Large intestine (tissue), 3 donors: ENCODE results near the gene UROS. TPM values are rescaled to one million over a fixed set of nuclear protein-coding genes. Genes with fewer than 3 reads are reported as not detected.

Source experiments
- DNase-seq, 2 donors: peaks; one replicate each; pipeline versions ENCODE4 v3.0.0 to v3.0.0-alpha.2; 2013
- H3K27ac ChIP-seq: one replicate; pipeline ENCODE4 v1.5.1; 2013; ENCODE audit warnings: low read length
- H3K27me3 ChIP-seq: 2 replicates; pipeline ENCODE4 v1.6.1; 2013; ENCODE audit warnings: low read length; ENCODE audit not compliant: control insufficient read depth, insufficient read depth
- H3K36me3 ChIP-seq: 2 replicates; pipeline ENCODE4 v1.6.1; 2013; ENCODE audit warnings: low read length; ENCODE audit not compliant: control insufficient read depth, insufficient read depth
- H3K4me1 ChIP-seq: one replicate; pipeline ENCODE4 v1.6.1; 2013; ENCODE audit warnings: low read length; ENCODE audit not compliant: control insufficient read depth, insufficient read depth
- H3K4me3 ChIP-seq: one replicate; pipeline ENCODE4 v1.5.1; 2013; ENCODE audit warnings: low read length
- H3K9me3 ChIP-seq: one replicate; pipeline ENCODE4 v1.6.1; 2013; ENCODE audit warnings: mild to moderate bottlenecking, low read depth, low read length, moderate library complexity; ENCODE audit not compliant: control insufficient read depth
- WGBS: methylation state at CpG from one replicate; pipeline ENCODE4 v1.1.5; 2013; ENCODE audit warnings: low lambda C conversion rate; ENCODE audit not compliant: insufficient coverage; 5-methylcytosine and 5-hydroxymethylcytosine counted together
- polyA plus RNA-seq: library from polyadenylated mRNA; unstranded; fragments of 120-200 nt; gene quantifications from one replicate; pipeline ENCODE4 v1.2.1, GENCODE V29; 2013

UROS gene
- polyA plus RNA-seq, 1 donor: 47.8 TPM

DNA sequence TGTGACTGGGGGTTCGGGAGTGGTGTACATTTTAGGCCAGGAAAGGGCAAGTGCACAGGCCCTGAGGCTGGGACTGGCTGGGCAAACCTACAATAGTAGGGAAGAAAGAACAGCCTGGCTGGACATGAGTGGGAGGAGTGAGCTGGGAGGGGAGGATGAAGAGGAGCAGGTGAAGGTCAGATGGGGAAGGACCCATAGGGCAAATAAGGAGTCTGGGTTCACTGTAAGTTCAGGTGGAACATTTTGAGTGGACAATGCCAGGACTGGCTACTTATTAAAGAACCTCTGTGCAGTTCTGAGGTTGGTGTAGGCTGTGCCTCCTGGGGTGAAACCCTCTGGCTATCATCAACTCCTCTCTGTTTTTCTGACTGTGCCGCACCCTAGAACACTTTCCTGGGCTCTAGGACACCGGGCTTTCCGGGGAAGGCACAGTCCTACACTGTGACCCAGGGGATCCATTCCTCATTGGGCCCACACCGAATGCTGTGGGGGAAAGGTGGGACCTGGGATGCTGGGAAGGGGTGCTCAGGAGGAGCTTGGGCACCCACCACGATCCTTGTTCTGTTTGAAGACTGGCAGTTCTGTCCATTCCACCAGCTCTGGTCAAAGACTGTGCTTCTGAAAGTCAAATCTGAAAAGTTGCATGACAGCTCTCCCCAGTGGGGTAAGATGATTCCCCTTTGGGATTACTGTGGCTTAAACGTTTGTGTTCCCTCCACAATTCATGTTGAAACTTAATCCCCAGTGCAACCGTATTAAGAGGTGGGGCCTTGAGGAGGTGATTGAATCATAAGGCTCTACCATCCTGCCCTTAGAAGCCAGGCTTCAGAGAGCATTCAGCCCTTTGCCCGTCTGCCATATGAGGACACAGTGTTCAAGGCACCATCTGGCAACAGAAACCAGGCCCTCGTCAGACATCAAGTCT, 43.4 kb downstream of the UROS start:
- no CpG with 5 or more reads among the region's 10 CpGs for WGBS
- no peak overlapping the region for H3K27ac ChIP-seq
- H3K4me1 ChIP-seq: no peaks in the 10 kb centered on the region
- peaks cover 2% of the 10 kb centered on the region for H3K9me3 ChIP-seq
- no peak overlapping the region for H3K4me3 ChIP-seq
- H3K27me3 ChIP-seq: peaks cover 3% of the 10 kb centered on the region
- DNase-seq: no peak
- no peaks in the 10 kb centered on the region for H3K36me3 ChIP-seq

DNA sequence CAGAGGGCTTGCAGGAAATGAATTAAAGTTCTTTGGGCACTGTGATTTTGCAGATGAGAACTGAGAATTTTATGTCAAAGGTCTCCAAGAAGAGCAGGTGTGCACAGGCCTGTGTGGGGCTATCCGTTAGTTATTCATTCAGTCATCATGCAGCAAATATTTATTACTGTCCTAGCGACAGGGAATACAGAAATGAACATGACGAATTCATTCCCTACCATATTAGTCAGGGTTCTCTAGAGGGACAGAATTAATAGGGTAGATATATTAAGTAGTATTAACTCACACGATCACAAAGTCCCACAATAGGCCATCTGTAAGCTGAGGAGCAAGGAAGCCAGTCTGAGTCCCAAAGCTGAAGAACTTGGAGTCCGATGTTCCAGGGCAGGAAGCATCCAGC, 44.5 kb downstream of the UROS start:
- H3K27me3 ChIP-seq: peaks cover 9% of the 10 kb centered on the region
- no peak overlapping the region for H3K27ac ChIP-seq
- no peak overlapping the region for H3K4me3 ChIP-seq
- H3K4me1 ChIP-seq: no peaks in the 10 kb centered on the region
- no peak for DNase-seq
- WGBS: no CpG with 5 or more reads among the region's 5 CpGs
- H3K36me3 ChIP-seq: no peaks in the 10 kb centered on the region
- H3K9me3 ChIP-seq: peaks cover 4% of the 10 kb centered on the region

DNA sequence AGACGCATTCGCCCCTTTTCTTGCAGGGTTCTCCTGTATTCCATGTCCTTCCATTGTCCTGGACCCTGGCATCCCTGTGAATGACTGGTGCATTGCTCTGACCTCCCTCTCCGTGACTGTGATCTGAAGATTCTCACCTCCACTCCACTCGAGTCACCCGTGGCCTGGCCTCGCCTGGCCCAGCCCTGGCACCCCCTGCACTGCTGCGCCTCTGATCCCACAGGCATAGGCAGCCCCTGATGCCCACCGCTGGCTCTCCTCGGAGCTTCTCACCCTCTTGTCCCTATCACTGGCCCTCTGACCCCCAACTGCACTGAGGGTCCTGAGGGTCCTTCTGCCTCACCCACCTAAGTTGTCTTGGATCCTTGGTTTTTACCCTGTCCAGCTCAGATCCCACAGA, 45.3 kb downstream of the UROS start:
- DNase-seq: no peak
- no CpG with 5 or more reads among the region's 9 CpGs for WGBS
- H3K4me3 ChIP-seq: no peak overlapping the region
- H3K9me3 ChIP-seq: peaks cover 4% of the 10 kb centered on the region
- no peaks in the 10 kb centered on the region for H3K36me3 ChIP-seq
- H3K4me1 ChIP-seq: no peaks in the 10 kb centered on the region
- H3K27ac ChIP-seq: no peak overlapping the region
- peaks cover 11% of the 10 kb centered on the region for H3K27me3 ChIP-seq

- peaks cover 11% of the 10 kb centered on the region for H3K27me3 ChIP-seq
- DNase-seq: no peak
- no peak within 1 kb of the TSS for H3K27ac ChIP-seq
- no peaks in the 10 kb centered on the region for H3K36me3 ChIP-seq
- no peaks in the 10 kb centered on the region for H3K4me1 ChIP-seq
- peaks cover 4% of the 10 kb centered on the region for H3K9me3 ChIP-seq
- H3K4me3 ChIP-seq: no peak within 1 kb of the TSS
- WGBS: no CpG with 5 or more reads among the region's 26 CpGs
Measured at GRCh38 chr10:125775491-125776106, 47.5 kb downstream of the UROS start, which contains the start of gene MMP21. MMP21 (minus strand) TSS chr10:125775821; CDS start chr10:125775821, 0 bp downstream.

DNA sequence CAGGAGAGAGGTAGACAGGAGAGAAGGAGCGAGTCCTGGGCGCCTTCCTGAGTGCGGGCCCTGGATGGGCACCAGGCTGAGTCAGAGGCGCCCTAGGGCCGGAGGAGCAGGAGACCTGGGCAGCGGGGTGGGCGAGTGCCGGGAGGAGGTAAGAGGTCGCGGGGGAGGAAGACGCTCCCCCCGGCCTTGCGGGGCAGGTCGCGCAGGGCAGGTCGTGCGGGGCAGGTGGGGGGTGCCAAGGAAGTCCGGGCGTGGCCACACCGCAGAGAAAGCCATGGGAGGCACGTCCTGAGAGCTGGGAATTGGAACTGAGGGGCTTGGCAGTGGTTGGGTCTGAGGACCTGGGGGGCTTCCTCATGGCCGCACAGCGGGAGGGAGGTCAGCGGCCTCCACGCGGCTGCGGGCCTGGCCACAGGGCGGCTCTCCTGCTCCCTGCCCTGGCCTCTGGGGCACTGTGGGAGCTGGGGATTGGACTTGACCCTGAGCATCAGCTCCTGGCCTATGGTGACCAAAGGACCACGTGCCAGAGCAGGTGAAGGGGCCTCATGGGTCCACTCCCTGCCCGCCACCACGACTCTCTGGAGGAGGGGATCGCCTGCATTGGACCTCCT, 48.4 kb downstream of the UROS start:
- Histone ChIP-seq H3K4me1 (no peaks in the 10 kb centered on the region), H3K9me3 (peaks cover 4% of the 10 kb centered on the region), H3K27me3 (peaks cover 11% of the 10 kb centered on the region), H3K4me3 (no peak overlapping the region), H3K27ac (no peak overlapping the region), H3K36me3 (no peaks in the 10 kb centered on the region)
- WGBS: no CpG with 5 or more reads among the region's 32 CpGs
- no peak for DNase-seq

GRCh38 chr10:125773687-125774543, 49.1 kb downstream of the UROS start:
- no CpG with 5 or more reads among the region's 75 CpGs for WGBS

GRCh38 chr10:125772864-125773180, 50.2 kb downstream of the UROS start:
- Histone ChIP-seq H3K27ac (no peak overlapping the region), H3K36me3 (peaks cover 5% of the 10 kb centered on the region), H3K4me1 (no peaks in the 10 kb centered on the region), H3K9me3 (peaks cover 4% of the 10 kb centered on the region), H3K27me3 (peaks cover 11% of the 10 kb centered on the region), H3K4me3 (no peak overlapping the region)
- no CpG with 5 or more reads among the region's 11 CpGs for WGBS
- no peak for DNase-seq

More at GRCh38 chr10:125773687-125774543, 49.1 kb downstream of the UROS start:
- H3K27ac ChIP-seq: no peak overlapping the region
- no peak overlapping the region for H3K4me3 ChIP-seq
- DNase-seq: no peak
- H3K36me3 ChIP-seq: peaks cover 5% of the 10 kb centered on the region
- H3K27me3 ChIP-seq: peaks cover 11% of the 10 kb centered on the region
- H3K9me3 ChIP-seq: peaks cover 4% of the 10 kb centered on the region
- no peaks in the 10 kb centered on the region for H3K4me1 ChIP-seq

GRCh38 chr10:125772112-125772863, 50.8 kb downstream of the UROS start:
- DNase-seq: no peak
- WGBS: no CpG with 5 or more reads among the region's 28 CpGs
- Histone ChIP-seq H3K4me3 (no peak overlapping the region), H3K36me3 (peaks cover 5% of the 10 kb centered on the region), H3K4me1 (no peaks in the 10 kb centered on the region), H3K27me3 (peaks cover 11% of the 10 kb centered on the region), H3K9me3 (peaks cover 4% of the 10 kb centered on the region), H3K27ac (no peak overlapping the region)

- Histone ChIP-seq H3K4me1 (no peaks in the 10 kb centered on the region), H3K4me3 (no peak overlapping the region), H3K27me3 (peaks cover 11% of the 10 kb centered on the region), H3K9me3 (peaks cover 4% of the 10 kb centered on the region), H3K27ac (no peak overlapping the region), H3K36me3 (peaks cover 10% of the 10 kb centered on the region)
- DNase-seq: no peak
- no CpG with 5 or more reads among the region's 5 CpGs for WGBS
Measured at GRCh38 chr10:125770844-125771243, 52.2 kb downstream of the UROS start.
